Adrenal gland (tissue), 5 donors: ENCODE measurements around the gene KCTD19.

ENCODE experiments used
- POLR2A ChIP-seq, 2 donors: fragments of 450-650 bp; IDR thresholded peaks; one replicate each; pipeline ENCODE4 v1.6.1; 2017; ENCODE audit warnings: antibody characterized with exemption in 2 of 2, mild to moderate bottlenecking in 2 of 2, moderate library complexity in 1 of 2
- TF ChIP-seq, protein P1 (sequence below), 6 experiments: fragments of 450-650 bp in 4 of 6; fragments of 200-600 bp in 2 of 6; sonication (generic) in 1 of 6; IDR thresholded peaks; 1 replicate in 5 of 6; 2 replicates in 1 of 6; pipeline versions ENCODE4 v1.5.1 to v1.8.0; 2016 to 2021; ENCODE audit warnings: antibody characterized with exemption in 6 of 6, mild to moderate bottlenecking in 2 of 6, moderate library complexity in 1 of 6
- donor health status: DM: no; HTN: no; CAD: no.

GRCh38 chr16:67345401-67345800 is 18.9 kb upstream of the KCTD19 start:
- TF ChIP-seq, protein P1, sequence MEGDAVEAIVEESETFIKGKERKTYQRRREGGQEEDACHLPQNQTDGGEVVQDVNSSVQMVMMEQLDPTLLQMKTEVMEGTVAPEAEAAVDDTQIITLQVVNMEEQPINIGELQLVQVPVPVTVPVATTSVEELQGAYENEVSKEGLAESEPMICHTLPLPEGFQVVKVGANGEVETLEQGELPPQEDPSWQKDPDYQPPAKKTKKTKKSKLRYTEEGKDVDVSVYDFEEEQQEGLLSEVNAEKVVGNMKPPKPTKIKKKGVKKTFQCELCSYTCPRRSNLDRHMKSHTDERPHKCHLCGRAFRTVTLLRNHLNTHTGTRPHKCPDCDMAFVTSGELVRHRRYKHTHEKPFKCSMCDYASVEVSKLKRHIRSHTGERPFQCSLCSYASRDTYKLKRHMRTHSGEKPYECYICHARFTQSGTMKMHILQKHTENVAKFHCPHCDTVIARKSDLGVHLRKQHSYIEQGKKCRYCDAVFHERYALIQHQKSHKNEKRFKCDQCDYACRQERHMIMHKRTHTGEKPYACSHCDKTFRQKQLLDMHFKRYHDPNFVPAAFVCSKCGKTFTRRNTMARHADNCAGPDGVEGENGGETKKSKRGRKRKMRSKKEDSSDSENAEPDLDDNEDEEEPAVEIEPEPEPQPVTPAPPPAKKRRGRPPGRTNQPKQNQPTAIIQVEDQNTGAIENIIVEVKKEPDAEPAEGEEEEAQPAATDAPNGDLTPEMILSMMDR (IDR thresholded peaks at IDR 0.05) = no peak
- TF ChIP-seq POLR2A (IDR thresholded peaks at IDR 0.05) = no peak
